Thyroid gland (tissue), 4 donors: ENCODE data around the gene GPN1.

Experiments
- CTCF ChIP-seq, 6 experiments: fragments of 200-600 bp in 3 of 6; fragments of 450-650 bp in 3 of 6; sonication (generic) in 3 of 6; IDR thresholded peaks; one replicate each; pipeline ENCODE4 v1.5.1; 2016 to 2019; ENCODE audit warnings: antibody characterized with exemption in 6 of 6, mild to moderate bottlenecking in 2 of 6, inconsistent platforms in 1 of 6, moderate library complexity in 1 of 6
- POLR2A ChIP-seq, 2 donors: fragments of 450-650 bp; IDR thresholded peaks; one replicate each; pipeline ENCODE4 v1.6.1; 2017; ENCODE audit warnings: antibody characterized with exemption in 2 of 2, mild to moderate bottlenecking in 2 of 2, moderate library complexity in 1 of 2

DNA sequence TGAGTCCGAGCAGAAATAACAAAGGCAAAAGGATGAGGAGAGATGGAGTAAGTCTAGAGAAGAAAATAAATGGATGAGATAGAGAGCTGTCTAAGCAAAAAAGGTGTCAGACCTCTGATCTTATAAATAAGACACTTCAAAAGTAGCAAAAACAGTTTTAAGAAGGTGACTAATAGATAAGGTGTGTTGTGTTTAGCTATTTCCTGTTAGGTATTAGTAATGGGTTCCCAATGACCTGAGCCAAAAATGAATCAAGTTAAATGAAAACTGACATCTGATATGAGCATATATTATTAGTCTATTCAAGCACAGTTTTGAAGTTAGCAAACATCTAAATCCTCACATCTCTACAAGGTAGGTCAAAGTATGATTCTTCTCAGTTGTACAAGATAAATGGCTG lies 23.9 kb downstream of the GPN1 start:
- no peak for TF ChIP-seq CTCF (IDR thresholded peaks at IDR 0.05)
- TF ChIP-seq POLR2A (IDR thresholded peaks at IDR 0.05) = no peak
